Esophagus squamous epithelium (tissue), 5 donors: ENCODE measurements around the gene SBSN. TPM values are rescaled to one million over a fixed set of nuclear protein-coding genes. Genes with fewer than 3 reads are reported as not detected.
A peak's percentile ranks its signal among the peaks of the same experiment; 100 is the strongest.
"Not testable (repeated sequence)": the region's sequence is repeated elsewhere in the genome, so short reads cannot be mapped to it uniquely, and the experiment has no call there.

Experiments used
- DNase-seq: peaks from one replicate; lab custom pipeline; 2025; lab: John Stamatoyannopoulos, UW
- H3K27ac ChIP-seq, 4 donors: fragments of 200-600 bp; sonication (generic); one replicate each; pipeline ENCODE4 v1.5.1; 2016 to 2019; ENCODE audit warnings: mild to moderate bottlenecking in 1 of 4
- H3K27me3 ChIP-seq, 4 donors: fragments of 200-600 bp; sonication (generic); 1 replicate in 3 of 4; 2 replicates in 1 of 4; pipeline versions ENCODE4 v1.5.1 to v1.6.0; 2017 to 2021; ENCODE audit warnings: antibody characterized with exemption in 1 of 4
- H3K36me3 ChIP-seq, 3 donors: fragments of 200-600 bp; sonication (generic); one replicate each; pipeline ENCODE4 v1.5.1; 2016 to 2019
- H3K4me1 ChIP-seq, 3 donors: fragments of 200-600 bp; sonication (generic); one replicate each; pipeline ENCODE4 v1.5.1; 2017 to 2019
- H3K4me3 ChIP-seq, 4 donors: fragments of 200-600 bp; sonication (generic); 1 replicate in 3 of 4; 2 replicates in 1 of 4; pipeline ENCODE4 v1.5.1; 2016 to 2019; ENCODE audit warnings: mild to moderate bottlenecking in 2 of 4, moderate library complexity in 1 of 4
- H3K9me3 ChIP-seq, 3 donors: fragments of 200-600 bp; sonication (generic); one replicate each; pipeline ENCODE4 v1.5.1; 2016 to 2019
- POLR2A ChIP-seq, 4 donors: fragments of 450-650 bp; IDR thresholded peaks; one replicate each; pipeline ENCODE4 v1.6.1; 2017; ENCODE audit warnings: antibody characterized with exemption in 4 of 4, mild to moderate bottlenecking in 4 of 4, moderate library complexity in 3 of 4
- WGBS, 2 donors: methylation state at CpG; one replicate each; pipeline ENCODE4 v1.1.5; 2018; 5-methylcytosine and 5-hydroxymethylcytosine counted together
- intact Hi-C: fragments of 100-400 bp; cut with DNase I; formaldehyde crosslinking; loops from one replicate; pipeline ENCODE4 v1.15.0; 2022
- total RNA-seq, 4 donors: library from RNA; depleted of rRNA; stranded (reverse); fragments of >200 nt; gene quantifications; one replicate each; pipeline ENCODE4 v1.1.0, GENCODE V29; 2016
- TF ChIP-seq, protein P1 (sequence below), 6 experiments: fragments of 450-650 bp in 4 of 6; fragments of 200-600 bp in 2 of 6; sonication (generic) in 2 of 6; IDR thresholded peaks; one replicate each; pipeline ENCODE4 v1.5.1; 2016 to 2019; ENCODE audit warnings: antibody characterized with exemption in 6 of 6, mild to moderate bottlenecking in 4 of 6, moderate library complexity in 4 of 6
- donor health status: DM: yes; HTN: yes; CAD: no.

SBSN gene
- total RNA-seq, 4 donors from 2014 or later, result 58.2 to 1,096 (median 541) TPM

DNA sequence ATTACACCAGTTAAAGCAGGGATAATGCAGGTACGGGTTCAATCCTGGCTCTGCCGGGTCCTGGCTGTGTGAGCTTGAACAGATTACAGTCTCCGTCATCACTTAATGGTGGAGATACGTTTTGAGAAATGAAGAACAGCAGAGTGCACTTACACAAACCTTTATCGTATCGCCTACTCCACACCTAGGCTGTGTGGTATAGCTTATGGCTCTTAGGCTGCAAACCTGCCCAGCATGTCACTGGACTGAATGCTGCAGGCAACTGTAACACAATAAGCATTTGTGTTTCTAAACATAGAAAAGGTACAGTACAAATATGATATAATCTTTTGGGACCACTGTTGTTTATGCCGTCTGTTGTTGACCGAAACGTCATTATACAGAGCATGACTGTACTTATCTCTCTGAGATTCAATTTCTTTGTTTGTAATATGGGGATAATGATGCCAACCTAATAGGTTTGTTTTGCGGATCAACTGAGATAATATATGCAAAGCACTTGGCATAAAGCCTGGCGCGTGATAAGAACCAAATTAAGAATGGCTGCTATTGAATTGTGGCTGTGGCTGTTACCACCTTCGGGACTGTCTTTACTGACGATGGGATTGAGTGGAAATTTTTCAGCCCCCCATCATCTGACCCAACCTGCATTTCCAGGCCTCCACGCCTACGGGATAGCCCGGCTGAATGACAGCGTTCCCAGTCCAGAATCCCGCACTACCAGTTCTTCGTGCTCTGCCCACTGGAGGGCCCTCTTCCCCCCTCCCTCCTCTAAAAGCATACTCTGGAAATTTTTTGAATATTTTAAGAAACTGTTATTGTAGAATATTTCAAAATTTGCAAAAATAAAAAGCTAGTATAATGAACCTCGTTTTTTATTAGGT is 49.1 kb downstream of the SBSN start:
- H3K4me1 ChIP-seq, result peaks cover 0 to 9% (median 0%) of the 10 kb centered on the region in 3 donors
- H3K27me3 ChIP-seq, result no peaks in the 10 kb centered on the region
- peak overlapping the region in 1 of 4 donors; percentile 13 for H3K27ac ChIP-seq
- H3K9me3 ChIP-seq, result no peaks in the 10 kb centered on the region
- intact Hi-C loops, result no loop called here
- no peak for DNase-seq
- no peak overlapping the region for H3K4me3 ChIP-seq
- no peaks in the 10 kb centered on the region for H3K36me3 ChIP-seq
- 62 to 64% methylated on average over 21 of the region's 21 CpGs for WGBS, 2 donors
- TF ChIP-seq, protein P1, sequence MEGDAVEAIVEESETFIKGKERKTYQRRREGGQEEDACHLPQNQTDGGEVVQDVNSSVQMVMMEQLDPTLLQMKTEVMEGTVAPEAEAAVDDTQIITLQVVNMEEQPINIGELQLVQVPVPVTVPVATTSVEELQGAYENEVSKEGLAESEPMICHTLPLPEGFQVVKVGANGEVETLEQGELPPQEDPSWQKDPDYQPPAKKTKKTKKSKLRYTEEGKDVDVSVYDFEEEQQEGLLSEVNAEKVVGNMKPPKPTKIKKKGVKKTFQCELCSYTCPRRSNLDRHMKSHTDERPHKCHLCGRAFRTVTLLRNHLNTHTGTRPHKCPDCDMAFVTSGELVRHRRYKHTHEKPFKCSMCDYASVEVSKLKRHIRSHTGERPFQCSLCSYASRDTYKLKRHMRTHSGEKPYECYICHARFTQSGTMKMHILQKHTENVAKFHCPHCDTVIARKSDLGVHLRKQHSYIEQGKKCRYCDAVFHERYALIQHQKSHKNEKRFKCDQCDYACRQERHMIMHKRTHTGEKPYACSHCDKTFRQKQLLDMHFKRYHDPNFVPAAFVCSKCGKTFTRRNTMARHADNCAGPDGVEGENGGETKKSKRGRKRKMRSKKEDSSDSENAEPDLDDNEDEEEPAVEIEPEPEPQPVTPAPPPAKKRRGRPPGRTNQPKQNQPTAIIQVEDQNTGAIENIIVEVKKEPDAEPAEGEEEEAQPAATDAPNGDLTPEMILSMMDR (IDR thresholded peaks at IDR 0.05), result peak in 1 of 6 experiments; percentile 8
- TF ChIP-seq POLR2A (IDR thresholded peaks at IDR 0.05), result no peak

- Histone ChIP-seq H3K4me3 (no peak overlapping the region), H3K4me1 (peaks cover 0 to 9% (median 0%) of the 10 kb centered on the region in 3 donors), H3K36me3 (no peaks in the 10 kb centered on the region), H3K9me3 (no peaks in the 10 kb centered on the region), H3K27me3 (no peaks in the 10 kb centered on the region), H3K27ac (no peak overlapping the region)
- intact Hi-C loops, result no loop called here
- DNase-seq, result no peak
- no peak for TF ChIP-seq POLR2A (IDR thresholded peaks at IDR 0.05)
- TF ChIP-seq, protein P1 (IDR thresholded peaks at IDR 0.05), result no peak
- 53 to 57% methylated on average over 4 of the region's 4 CpGs for WGBS, 2 donors
Measured at GRCh38 chr19:35476149-35476548, 52.0 kb downstream of the SBSN start.

GRCh38 chr19:35474594-35474993 is 53.5 kb downstream of the SBSN start:
- 92 to 96% methylated on average over 7 of the region's 7 CpGs for WGBS, 2 donors
- H3K4me1 ChIP-seq, H3K9me3 ChIP-seq, intact Hi-C loops, H3K27me3 ChIP-seq, H3K36me3 ChIP-seq, DNase-seq, H3K4me3 ChIP-seq, H3K27ac ChIP-seq: not testable (repeated sequence)

GRCh38 chr19:35474104-35474503 is 54.0 kb downstream of the SBSN start:
- no peaks in the 10 kb centered on the region for H3K36me3 ChIP-seq
- no peaks in the 10 kb centered on the region for H3K9me3 ChIP-seq
- no peak for TF ChIP-seq POLR2A (IDR thresholded peaks at IDR 0.05)
- TF ChIP-seq, protein P1 (IDR thresholded peaks at IDR 0.05), result no peak
- 88 to 94% methylated on average over 11 to 12 of the region's 14 CpGs for WGBS, 2 donors
- intact Hi-C loops, result no loop called here
- H3K4me1 ChIP-seq, result peaks cover 0 to 7% (median 0%) of the 10 kb centered on the region in 3 donors
- no peak for DNase-seq
- no peak overlapping the region for H3K4me3 ChIP-seq
- peaks cover 0 to under 1% (median 0%) of the 10 kb centered on the region in 4 donors for H3K27me3 ChIP-seq
- H3K27ac ChIP-seq, result no peak overlapping the region

Other genes starting within 250 kb of the SBSN start
- gene HAMP, start 245.8 kb downstream of the SBSN start, total RNA-seq, result not detected
- 1 to 10 TPM in 1 of 4 donors, not detected in 3; 2.3 TPM for gene MAG, start 236.2 kb downstream of the SBSN start, total RNA-seq
- 1 to 10 TPM in 2 of 4 donors, under 1 TPM in 2; 0.11 to 6.1 (median 1.9) TPM for gene CD22, start 199.1 kb downstream of the SBSN start, total RNA-seq
- not detected for gene FFAR1, start 180.4 kb downstream of the SBSN start, total RNA-seq
- gene FFAR3, start 169.9 kb downstream of the SBSN start, total RNA-seq, result not detected
- not detected for gene GPR42, start 157.2 kb downstream of the SBSN start, total RNA-seq
- gene FFAR2, start 80.1 kb downstream of the SBSN start, total RNA-seq, result 1 to 10 TPM in 1 of 4 donors, under 1 TPM in 2, not detected in 1; 0.49 to 2.5 (median 0.56) TPM
- 100 to 1,000 TPM in 2 of 4 donors, 10 to 100 TPM in 1, 1 to 10 TPM in 1; 4.6 to 656 (median 111) TPM for gene KRTDAP, start 37.8 kb downstream of the SBSN start, total RNA-seq
- 100 to 1,000 TPM in 3 of 4 donors, 10 to 100 TPM in 1; 81.6 to 449 (median 257) TPM for gene DMKN, start 14.7 kb downstream of the SBSN start, total RNA-seq
- not detected for gene GAPDHS, start 5.1 kb upstream of the SBSN start, total RNA-seq
- gene TMEM147, start 17.3 kb upstream of the SBSN start, total RNA-seq, result 100 to 1,000 TPM in 1 of 4 donors, 10 to 100 TPM in 3; 68.1 to 119 (median 89.6) TPM
- gene ATP4A, start 35.3 kb upstream of the SBSN start, total RNA-seq, result under 1 TPM in 1 of 4 donors, not detected in 3; 0.18 TPM
- gene PMIS2, start 57.9 kb upstream of the SBSN start, total RNA-seq, result not detected
- 10 to 100 TPM in 2 of 4 donors, 1 to 10 TPM in 2; 3.5 to 11.5 (median 10.6) TPM for gene HAUS5, start 84.4 kb upstream of the SBSN start, total RNA-seq
- gene RBM42, start 100.7 kb upstream of the SBSN start, total RNA-seq, result 10 to 100 TPM; 52.1 to 59.1 (median 53.0) TPM
- under 1 TPM in 2 of 4 donors, not detected in 2; 0.31 to 0.44 TPM for gene ETV2, start 113.4 kb upstream of the SBSN start, total RNA-seq
- gene COX6B1, start 120.0 kb upstream of the SBSN start, total RNA-seq, result 100 to 1,000 TPM; 582 to 942 (median 761) TPM
- gene UPK1A, start 138.2 kb upstream of the SBSN start, total RNA-seq, result 10 to 100 TPM in 1 of 4 donors, 1 to 10 TPM in 2, not detected in 1; 4.6 to 18.7 (median 9.8) TPM
- under 1 TPM in 1 of 4 donors, not detected in 3; 0.38 TPM for gene ZBTB32, start 176.2 kb upstream of the SBSN start, total RNA-seq
- gene KMT2B, start 189.7 kb upstream of the SBSN start, total RNA-seq, result 10 to 100 TPM in 3 of 4 donors, 1 to 10 TPM in 1; 7.5 to 33.7 (median 15.6) TPM
- gene IGFLR1, start 214.1 kb upstream of the SBSN start, total RNA-seq, result 1 to 10 TPM in 3 of 4 donors, under 1 TPM in 1; 0.87 to 4.8 (median 4.3) TPM
- 10 to 100 TPM; 10.2 to 19.0 (median 17.5) TPM for gene U2AF1L4, start 217.1 kb upstream of the SBSN start, total RNA-seq
- gene PSENEN, start 217.3 kb upstream of the SBSN start, total RNA-seq, result 10 to 100 TPM; 23.3 to 33.9 (median 32.3) TPM
- gene LIN37, start 220.3 kb upstream of the SBSN start, total RNA-seq, result 10 to 100 TPM in 2 of 4 donors, 1 to 10 TPM in 2; 5.7 to 13.4 (median 9.5) TPM
- 10 to 100 TPM in 1 of 4 donors, 1 to 10 TPM in 3; 1.7 to 21.9 (median 3.6) TPM for gene HSPB6, start 228.7 kb upstream of the SBSN start, total RNA-seq
- gene PROSER3, start 229.9 kb upstream of the SBSN start, total RNA-seq, result 1 to 10 TPM; 3.7 to 9.7 (median 8.6) TPM
- 1 to 10 TPM; 1.3 to 8.4 (median 2.3) TPM for gene ARHGAP33, start 247.3 kb upstream of the SBSN start, total RNA-seq